Spleen (tissue), 7 donors: ENCODE results near the gene IMMP1L.

Source experiments
- CTCF ChIP-seq, 11 experiments: fragments of 200-600 bp in 7 of 11; fragments of 450-650 bp in 4 of 11; sonication (generic) in 4 of 11; IDR thresholded peaks in 8 of 11; conservative IDR thresholded peaks in 3 of 11; 1 replicate in 7 of 11; 2 replicates in 4 of 11; pipeline versions ENCODE4 v1.4.0 to v1.8.0; 2016 to 2021; ENCODE audit warnings: antibody characterized with exemption in 11 of 11, inconsistent platforms in 4 of 11, mild to moderate bottlenecking in 1 of 11
- POLR2A ChIP-seq, 3 donors: fragments of 450-650 bp; IDR thresholded peaks; one replicate each; pipeline ENCODE4 v1.5.1; 2017; ENCODE audit warnings: antibody characterized with exemption in 3 of 3, mild to moderate bottlenecking in 1 of 3
- POLR2AphosphoS5 ChIP-seq, 3 donors: sonication (generic); formaldehyde crosslinking; IDR thresholded peaks; one replicate each; pipeline ENCODE4 v1.5.1; 2017; ENCODE audit warnings: antibody characterized with exemption in 3 of 3
- donor health status: DM: no; HTN: no; CAD: no; lungs with moderate emphysema.
- donor health status: DM: no; HTN: no; CAD: no.
- donor health status: DM: no; HTN: no; CAD: no.

- TF ChIP-seq CTCF (IDR thresholded peaks at IDR 0.05 in 8 of 11, conservative IDR thresholded peaks at IDR 0.05 in 3 of 11) (no peak), POLR2A (IDR thresholded peaks at IDR 0.05) (no peak), POLR2AphosphoS5 (IDR thresholded peaks at IDR 0.05) (no peak)
Measured at GRCh38 chr11:31422703-31423102, 86.7 kb downstream of the IMMP1L start.
